22Rv1 (cell line): ENCODE data around the gene SRC.

Experiments
- ZFX ChIP-seq: fragments of 450-650 bp; IDR thresholded peaks from 2 replicates; pipeline ENCODE4 v1.6.1; 2017; ENCODE audit warnings: antibody characterized with exemption, borderline replicate concordance
- TF ChIP-seq, protein P1 (sequence below): fragments of 450-650 bp; IDR thresholded peaks from 2 replicates; pipeline ENCODE4 v1.5.1; 2017; ENCODE audit warnings: mild to moderate bottlenecking

- TF ChIP-seq, protein P1, sequence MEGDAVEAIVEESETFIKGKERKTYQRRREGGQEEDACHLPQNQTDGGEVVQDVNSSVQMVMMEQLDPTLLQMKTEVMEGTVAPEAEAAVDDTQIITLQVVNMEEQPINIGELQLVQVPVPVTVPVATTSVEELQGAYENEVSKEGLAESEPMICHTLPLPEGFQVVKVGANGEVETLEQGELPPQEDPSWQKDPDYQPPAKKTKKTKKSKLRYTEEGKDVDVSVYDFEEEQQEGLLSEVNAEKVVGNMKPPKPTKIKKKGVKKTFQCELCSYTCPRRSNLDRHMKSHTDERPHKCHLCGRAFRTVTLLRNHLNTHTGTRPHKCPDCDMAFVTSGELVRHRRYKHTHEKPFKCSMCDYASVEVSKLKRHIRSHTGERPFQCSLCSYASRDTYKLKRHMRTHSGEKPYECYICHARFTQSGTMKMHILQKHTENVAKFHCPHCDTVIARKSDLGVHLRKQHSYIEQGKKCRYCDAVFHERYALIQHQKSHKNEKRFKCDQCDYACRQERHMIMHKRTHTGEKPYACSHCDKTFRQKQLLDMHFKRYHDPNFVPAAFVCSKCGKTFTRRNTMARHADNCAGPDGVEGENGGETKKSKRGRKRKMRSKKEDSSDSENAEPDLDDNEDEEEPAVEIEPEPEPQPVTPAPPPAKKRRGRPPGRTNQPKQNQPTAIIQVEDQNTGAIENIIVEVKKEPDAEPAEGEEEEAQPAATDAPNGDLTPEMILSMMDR, result no peak
- TF ChIP-seq ZFX, result no peak
Observed at GRCh38 chr20:37359836-37360235, 13.9 kb downstream of the SRC start.
